Measurements from ENCODE around the gene SHISA9.

The SHISA9 gene

GRCh38 chr16:13148836-13149235 is 247.4 kb downstream of the SHISA9 start:
- H3K9me3 ChIP-seq: no peaks in the 10 kb centered on the region; the same call in 1 of the 2 replicates
- H3K27me3 ChIP-seq: no peaks in the 10 kb centered on the region
- no peak overlapping the region for H3K4me3 ChIP-seq (ENCODE audit: low read depth, low read length)
- no peak for TF ChIP-seq CTCF (IDR thresholded peaks at IDR 0.05; ENCODE audit: low read depth, low read length)
- H3K4me1 ChIP-seq: no peaks in the 10 kb centered on the region
- DNase-seq: no peak
- H3K36me3 ChIP-seq: no peaks in the 10 kb centered on the region

GRCh38 chr16:13150181-13150885 is 248.9 kb downstream of the SHISA9 start:
- H3K27me3 ChIP-seq: no peaks in the 10 kb centered on the region
- no peak for DNase-seq
- H3K4me3 ChIP-seq (ENCODE audit: low read depth, low read length): no peak overlapping the region
- TF ChIP-seq CTCF (IDR thresholded peaks at IDR 0.05; ENCODE audit: low read depth, low read length): no peak
- no peaks in the 10 kb centered on the region for H3K4me1 ChIP-seq
- H3K9me3 ChIP-seq: no peaks in the 10 kb centered on the region; the same call in none of the 2 replicates
- no peaks in the 10 kb centered on the region for H3K36me3 ChIP-seq

- TF ChIP-seq CTCF (IDR thresholded peaks at IDR 0.05; ENCODE audit: low read depth, low read length): no peak
- Histone ChIP-seq H3K9me3 (no peaks in the 10 kb centered on the region; the same call in none of the 2 replicates), H3K4me1 (no peaks in the 10 kb centered on the region), H3K36me3 (no peaks in the 10 kb centered on the region), H3K4me3 (ENCODE audit: low read depth, low read length) (no peak overlapping the region), H3K27me3 (no peaks in the 10 kb centered on the region)
- no peak for DNase-seq
Measured at GRCh38 chr16:13153696-13154095, 252.3 kb downstream of the SHISA9 start.

- no peak for DNase-seq
- no peak for TF ChIP-seq CTCF (IDR thresholded peaks at IDR 0.05; ENCODE audit: low read depth, low read length)
- no peaks in the 10 kb centered on the region for H3K27me3 ChIP-seq
Measured at GRCh38 chr16:13154799-13155198, 253.4 kb downstream of the SHISA9 start.

GRCh38 chr16:13155377-13155776 is 254.0 kb downstream of the SHISA9 start:
- Histone ChIP-seq H3K9me3 (no peaks in the 10 kb centered on the region; the same call in none of the 2 replicates), H3K27me3 (no peaks in the 10 kb centered on the region), H3K4me3 (ENCODE audit: low read depth, low read length) (no peak overlapping the region), H3K36me3 (no peaks in the 10 kb centered on the region), H3K4me1 (no peaks in the 10 kb centered on the region)
- no peak for DNase-seq
- no peak for TF ChIP-seq CTCF (IDR thresholded peaks at IDR 0.05; ENCODE audit: low read depth, low read length)

More at GRCh38 chr16:13154799-13155198, 253.4 kb downstream of the SHISA9 start:
- H3K36me3 ChIP-seq: no peaks in the 10 kb centered on the region
- H3K9me3 ChIP-seq: no peaks in the 10 kb centered on the region; the same call in none of the 2 replicates
- H3K4me1 ChIP-seq: no peaks in the 10 kb centered on the region
- H3K4me3 ChIP-seq (ENCODE audit: low read depth, low read length): no peak overlapping the region

- Histone ChIP-seq H3K9me3 (no peaks in the 10 kb centered on the region; the same call in none of the 2 replicates), H3K4me3 (ENCODE audit: low read depth, low read length) (no peak overlapping the region), H3K27me3 (no peaks in the 10 kb centered on the region), H3K36me3 (no peaks in the 10 kb centered on the region), H3K4me1 (no peaks in the 10 kb centered on the region)
- DNase-seq: no peak
- TF ChIP-seq CTCF (IDR thresholded peaks at IDR 0.05; ENCODE audit: low read depth, low read length): no peak
Measured at GRCh38 chr16:13155780-13156179, 254.4 kb downstream of the SHISA9 start.

Measured in BE2C (cell line).